GM21737 (cell line): Measurements from ENCODE around the gene LITAF.
"Not testable (repeated sequence)": the region's sequence is repeated elsewhere in the genome, so short reads cannot be mapped to it uniquely, and the experiment has no call there.

Experiments used
- ATAC-seq: cut with Tn5 transposase; IDR thresholded peaks from one replicate; pipeline ENCODE4 v1.9.1; 2021; ENCODE audit warnings: mild to moderate bottlenecking, moderate library complexity; ENCODE audit not compliant: unreplicated experiment

The LITAF gene

DNA sequence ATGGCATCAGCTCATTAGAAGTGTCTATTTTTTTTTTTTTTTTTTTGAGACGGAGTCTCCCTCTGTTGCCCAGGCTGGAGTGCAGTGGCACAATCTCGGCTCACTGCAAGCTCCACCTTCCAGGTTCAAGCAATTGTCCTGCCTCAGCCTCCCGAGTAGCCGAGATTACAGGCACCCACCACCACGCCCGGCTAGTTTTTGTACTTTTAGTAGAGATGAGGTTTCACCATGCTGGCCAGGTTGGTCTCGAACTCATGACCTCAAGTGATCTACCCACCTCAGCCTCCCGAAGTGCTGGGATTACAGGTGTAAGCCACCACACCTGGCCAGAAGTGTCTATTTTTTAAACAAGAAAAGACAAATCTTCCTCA is 9.4 kb downstream of the LITAF start:
- not testable (repeated sequence) for ATAC-seq

DNA sequence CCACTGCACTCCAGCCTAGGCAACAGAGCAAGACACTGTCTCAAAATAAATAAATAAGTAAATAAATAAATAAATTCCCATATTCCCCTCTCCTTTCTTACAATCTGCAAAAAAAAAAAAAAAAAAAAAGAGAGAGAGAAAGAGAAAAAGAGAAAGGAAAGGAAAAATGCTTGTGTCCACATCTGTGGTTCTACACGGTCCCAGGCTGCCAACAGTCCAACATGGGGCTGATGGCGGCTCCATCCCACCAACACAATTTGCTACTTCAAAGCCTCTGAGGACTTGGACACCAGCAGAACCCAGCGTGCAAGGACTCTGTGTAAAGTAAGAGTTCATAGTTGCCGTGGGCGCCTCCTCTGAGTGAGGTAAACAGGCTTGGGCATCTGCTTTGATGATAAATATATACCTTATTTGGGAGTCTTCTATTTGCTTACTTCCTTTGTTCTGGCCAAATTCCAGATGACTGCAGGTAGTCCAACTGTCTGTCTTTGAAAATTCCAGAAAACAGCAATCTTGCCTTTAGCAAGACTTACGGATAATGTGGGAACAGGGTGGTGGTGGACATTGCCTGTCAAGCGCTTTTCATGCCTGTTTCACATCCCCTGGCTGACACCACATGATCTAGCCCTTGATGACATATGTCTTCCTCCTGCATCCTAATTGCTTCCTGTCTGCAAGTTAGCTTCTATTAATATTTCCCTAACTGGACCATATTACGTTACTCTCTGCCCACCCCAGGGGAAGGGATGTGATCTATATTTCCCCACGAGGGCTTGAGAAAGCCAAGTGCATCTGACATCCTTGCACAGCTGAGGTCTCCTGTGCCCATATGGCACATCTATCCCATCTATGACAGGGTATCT is 10.1 kb downstream of the LITAF start:
- no peak for ATAC-seq

DNA sequence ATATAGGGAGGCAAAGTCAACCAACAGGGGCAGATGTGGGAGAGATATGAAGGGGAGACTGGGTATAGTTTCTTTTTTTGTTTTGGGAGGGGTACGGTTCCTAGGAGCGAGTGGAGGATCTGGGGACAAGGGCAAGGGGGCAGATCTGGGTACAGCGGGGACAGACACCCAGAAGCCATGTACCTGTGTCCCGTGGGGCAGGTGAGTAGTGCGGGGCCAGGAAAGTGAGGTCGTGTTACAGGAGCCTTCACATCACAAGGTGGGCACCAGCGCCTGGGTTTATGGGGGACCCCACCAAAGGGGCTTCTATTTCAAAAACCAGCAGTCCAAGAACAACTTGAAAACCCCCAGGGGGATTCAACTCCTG is 11.5 kb downstream of the LITAF start:
- no peak for ATAC-seq

- ATAC-seq, result no peak
These were observed 14.3 kb downstream of the LITAF start for GRCh38 chr16:11572301-11572995.

GRCh38 chr16:11571549-11571948 is 15.2 kb downstream of the LITAF start:
- ATAC-seq, result no peak

DNA sequence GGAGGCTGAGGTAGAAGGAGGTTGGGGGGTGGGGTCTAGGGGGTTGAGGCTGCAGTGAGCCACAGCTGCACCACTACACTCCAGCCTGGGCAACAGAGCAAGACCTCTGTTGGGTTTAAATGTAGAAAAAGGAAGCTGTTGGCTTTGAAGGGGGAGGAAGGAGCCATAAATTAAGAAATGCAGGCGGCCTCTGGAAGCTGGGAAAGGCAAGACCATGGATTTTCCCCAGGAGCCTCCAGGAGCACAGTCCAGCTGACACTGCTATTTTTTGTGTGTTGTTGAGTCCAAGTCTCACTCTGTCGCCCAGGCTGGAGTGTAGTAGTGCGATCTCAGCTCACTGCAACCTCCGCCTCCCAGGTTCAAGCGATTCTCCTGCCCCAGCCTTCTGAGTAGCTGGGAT is 15.9 kb downstream of the LITAF start:
- no peak for ATAC-seq

GRCh38 chr16:11570258-11570657 is 16.5 kb downstream of the LITAF start:
- ATAC-seq, result no peak

- no peak for ATAC-seq
These were observed 20.3 kb downstream of the LITAF start for GRCh38 chr16:11566398-11566797.

DNA sequence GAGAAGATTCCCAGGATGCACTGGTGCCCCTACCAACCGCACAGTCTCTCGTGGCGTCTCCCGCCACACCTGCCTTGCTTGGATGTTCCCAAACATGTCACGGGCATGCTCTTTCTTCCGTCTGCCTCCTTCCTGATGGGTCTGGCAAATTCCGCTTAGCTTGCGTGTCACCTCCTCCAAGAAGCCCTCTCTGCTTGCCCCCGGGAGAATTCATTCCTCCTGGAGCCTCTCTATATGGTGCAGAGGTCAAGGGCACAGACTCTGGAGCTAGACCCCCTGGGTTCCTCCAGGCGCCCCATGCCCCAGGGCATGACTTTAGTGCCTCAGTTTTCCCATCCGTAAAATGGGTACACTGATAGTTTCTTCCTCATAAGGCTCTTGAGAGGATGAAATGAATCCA is 21.1 kb downstream of the LITAF start:
- no peak for ATAC-seq

- no peak for ATAC-seq
These were observed 22.4 kb downstream of the LITAF start for GRCh38 chr16:11564046-11564926.

DNA sequence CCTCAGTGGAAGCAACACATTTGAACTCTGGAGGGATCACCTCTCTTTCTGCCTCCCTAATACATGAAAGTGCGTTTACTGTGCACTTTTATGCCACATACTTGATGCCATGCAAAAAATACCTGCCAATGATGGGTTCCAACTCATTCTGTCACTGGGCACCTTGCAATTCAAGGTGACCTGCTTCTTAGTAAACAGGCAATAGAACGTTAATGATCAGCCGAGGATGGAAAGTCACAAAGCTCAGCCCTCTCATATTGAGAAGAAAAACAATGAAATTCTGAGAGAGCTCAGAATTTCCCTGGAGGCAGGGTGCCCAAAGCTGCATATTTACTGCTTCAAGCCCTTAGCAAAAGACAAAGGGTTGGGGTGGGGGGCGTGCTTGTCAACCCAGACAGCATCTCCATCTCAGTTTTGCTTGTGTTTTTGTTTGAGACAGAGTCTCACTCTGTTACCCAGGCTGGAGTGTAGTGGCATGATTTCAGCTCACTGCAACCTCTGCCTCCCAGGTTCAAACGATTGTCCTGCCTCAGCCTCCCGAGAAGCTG is 23.2 kb downstream of the LITAF start:
- no peak for ATAC-seq

DNA sequence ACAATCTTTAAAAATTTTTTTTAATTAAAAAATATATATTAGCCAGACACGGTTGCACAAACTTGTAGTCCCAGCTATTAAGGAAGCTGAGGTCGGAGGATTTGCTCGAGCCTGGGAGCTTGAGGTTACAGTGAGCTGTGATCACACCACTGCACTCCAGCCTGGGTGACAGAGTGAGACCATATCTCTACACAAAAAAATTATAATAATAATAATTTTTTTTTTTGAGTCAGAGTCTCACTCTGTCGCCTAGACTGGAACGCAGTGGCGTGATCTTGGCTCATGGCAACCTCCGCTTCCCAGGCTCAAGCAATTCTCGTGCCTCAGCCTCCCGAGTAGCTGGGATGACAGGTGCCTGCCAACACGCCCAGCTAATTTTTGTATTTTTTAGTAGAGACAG is 23.8 kb downstream of the LITAF start:
- no peak for ATAC-seq

- ATAC-seq, result no peak
These were observed 24.3 kb downstream of the LITAF start for GRCh38 chr16:11562411-11562810.

GRCh38 chr16:11561856-11562255 is 24.9 kb downstream of the LITAF start:
- ATAC-seq, result no peak

DNA sequence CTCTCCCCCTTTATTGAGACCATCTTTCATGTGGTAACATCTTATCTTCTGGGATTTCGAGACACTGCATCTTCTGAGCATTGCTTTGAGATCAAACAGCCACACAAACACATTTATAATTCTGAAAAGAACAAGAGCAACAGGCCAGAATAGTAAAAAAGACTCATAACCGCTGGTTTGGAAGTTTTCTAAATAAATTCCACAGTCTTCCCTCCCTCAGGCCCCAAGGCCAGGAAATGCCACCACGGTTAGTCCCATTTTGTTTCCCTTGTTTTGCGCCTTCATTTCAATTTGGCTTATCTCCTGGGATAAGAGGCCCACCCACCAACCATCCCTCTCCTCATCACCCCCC is 25.3 kb downstream of the LITAF start:
- no peak for ATAC-seq

- ATAC-seq, result no peak
These were observed 25.8 kb downstream of the LITAF start for GRCh38 chr16:11560701-11561453.

DNA sequence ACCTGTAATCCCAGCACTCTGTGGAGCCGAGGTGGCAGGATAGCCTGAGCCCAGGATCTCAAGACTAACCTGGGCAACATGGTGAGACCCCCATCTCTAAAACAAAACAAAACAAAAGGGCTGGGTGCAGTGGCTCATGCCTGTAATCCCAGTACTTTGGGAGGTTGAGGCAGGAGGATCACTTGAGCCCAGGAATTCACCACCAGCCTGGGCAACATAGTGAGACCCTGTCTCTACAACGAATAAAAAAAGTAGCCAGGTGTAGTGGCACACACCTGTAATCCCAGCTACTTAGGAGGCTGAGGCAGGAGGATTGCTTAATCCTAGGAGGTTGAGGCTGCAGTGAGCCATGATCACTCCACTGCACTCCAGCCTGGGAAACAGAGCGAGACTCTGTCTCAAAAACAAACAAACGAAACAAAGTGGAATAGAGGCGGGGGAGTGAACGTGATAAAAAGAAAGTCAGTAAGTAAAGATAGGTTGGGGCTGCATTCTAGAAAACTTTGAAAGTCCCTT is 28.4 kb downstream of the LITAF start:
- not testable (repeated sequence) for ATAC-seq

GRCh38 chr16:11557801-11558200 is 28.9 kb downstream of the LITAF start:
- no peak for ATAC-seq

DNA sequence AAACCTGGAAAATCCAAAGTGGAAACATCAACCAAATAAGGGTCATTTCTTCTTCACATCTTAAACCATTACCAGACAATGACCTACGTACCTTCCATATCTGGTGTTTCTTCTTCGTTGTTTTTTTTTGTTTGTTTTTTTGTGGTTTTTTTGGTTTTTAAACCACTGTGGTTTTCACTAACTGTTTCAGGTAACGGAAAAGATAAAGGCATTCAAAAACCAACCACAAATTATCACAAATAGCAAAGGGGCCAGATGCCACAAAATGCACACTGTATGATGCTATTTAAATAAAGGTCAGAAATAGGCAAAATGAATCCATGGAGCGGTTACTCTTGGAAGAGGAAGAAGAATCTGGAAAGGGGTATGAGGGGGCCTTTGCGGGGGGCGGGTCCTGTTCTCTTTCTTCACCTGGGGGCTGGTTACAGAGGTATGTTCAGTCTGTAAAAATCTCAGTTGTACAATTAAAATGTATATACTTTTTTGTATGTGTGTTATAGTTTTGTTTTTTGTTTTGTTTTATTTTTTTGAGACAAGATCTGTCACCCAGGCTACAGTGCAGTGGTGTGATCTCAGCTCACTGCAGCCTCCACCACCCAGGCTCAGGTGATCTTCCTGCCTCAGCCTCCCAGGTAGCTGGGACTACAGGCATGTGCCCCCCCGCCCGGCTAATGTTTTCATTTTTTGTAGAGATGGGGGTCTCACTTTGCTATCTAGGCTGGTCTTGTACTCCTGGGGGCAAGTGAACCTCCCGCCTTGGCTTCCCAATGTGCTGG is 29.6 kb downstream of the LITAF start:
- no peak for ATAC-seq
